ENCODE measurements around the gene COL17A1. TPM values are rescaled to one million over a fixed set of nuclear protein-coding genes. Genes with fewer than 3 reads are reported as not detected.

COL17A1 gene
- polyA plus RNA-seq, 2 donors, result 80.9 to 87.2 TPM

- 68 to 70% methylated on average over 4 of the region's 4 CpGs for WGBS, 2 donors
- no peak overlapping the region for H3K4me3 ChIP-seq (ENCODE audit: low read depth in 1 of 2, low read length in 2 of 2)
- H3K4me1 ChIP-seq (ENCODE audit: control insufficient read depth in 2 of 2, insufficient read depth in 2 of 2, low read length in 1 of 2), result no peaks in the 10 kb centered on the region
- no peaks in the 10 kb centered on the region for H3K9me3 ChIP-seq (ENCODE audit: control insufficient read depth in 2 of 2, insufficient read depth in 1 of 2, low read depth in 1 of 2, low read length in 1 of 2)
- H3K36me3 ChIP-seq (ENCODE audit: control insufficient read depth in 2 of 2, insufficient read depth in 2 of 2, low read length in 1 of 2), result peaks cover 0 to 5% of the 10 kb centered on the region in 2 donors
- no peaks in the 10 kb centered on the region for H3K27me3 ChIP-seq (ENCODE audit: control insufficient read depth in 1 of 2, insufficient read depth in 2 of 2, low read length in 2 of 2)
- H3K27ac ChIP-seq (ENCODE audit: low read depth in 2 of 2, low read length in 1 of 2), result no peak overlapping the region
Observed at GRCh38 chr10:104059364-104059763, 26.3 kb downstream of the COL17A1 start.

GRCh38 chr10:104057717-104058116 is 28.0 kb downstream of the COL17A1 start:
- Histone ChIP-seq H3K36me3 (ENCODE audit: control insufficient read depth in 2 of 2, insufficient read depth in 2 of 2, low read length in 1 of 2) (no peaks in the 10 kb centered on the region), H3K9me3 (ENCODE audit: control insufficient read depth in 2 of 2, insufficient read depth in 1 of 2, low read depth in 1 of 2, low read length in 1 of 2) (no peaks in the 10 kb centered on the region), H3K4me3 (ENCODE audit: low read depth in 1 of 2, low read length in 2 of 2) (no peak overlapping the region), H3K27ac (ENCODE audit: low read depth in 2 of 2, low read length in 1 of 2) (no peak overlapping the region), H3K27me3 (ENCODE audit: control insufficient read depth in 1 of 2, insufficient read depth in 2 of 2, low read length in 2 of 2) (no peaks in the 10 kb centered on the region), H3K4me1 (ENCODE audit: control insufficient read depth in 2 of 2, insufficient read depth in 2 of 2, low read length in 1 of 2) (no peaks in the 10 kb centered on the region)
- 86% methylated on average over 6 of the region's 6 CpGs for WGBS, 2 donors

- no peak overlapping the region for H3K27ac ChIP-seq (ENCODE audit: low read depth in 2 of 2, low read length in 1 of 2)
- no peaks in the 10 kb centered on the region for H3K36me3 ChIP-seq (ENCODE audit: control insufficient read depth in 2 of 2, insufficient read depth in 2 of 2, low read length in 1 of 2)
- no peaks in the 10 kb centered on the region for H3K9me3 ChIP-seq (ENCODE audit: control insufficient read depth in 2 of 2, insufficient read depth in 1 of 2, low read depth in 1 of 2, low read length in 1 of 2)
- WGBS, 2 donors, result 84 to 85% methylated on average over 14 of the region's 14 CpGs
- peaks cover 0 to 3% of the 10 kb centered on the region in 2 donors for H3K4me1 ChIP-seq (ENCODE audit: control insufficient read depth in 2 of 2, insufficient read depth in 2 of 2, low read length in 1 of 2)
- no peak overlapping the region for H3K4me3 ChIP-seq (ENCODE audit: low read depth in 1 of 2, low read length in 2 of 2)
- no peaks in the 10 kb centered on the region for H3K27me3 ChIP-seq (ENCODE audit: control insufficient read depth in 1 of 2, insufficient read depth in 2 of 2, low read length in 2 of 2)
Observed at GRCh38 chr10:104056619-104057273, 28.9 kb downstream of the COL17A1 start.

DNA sequence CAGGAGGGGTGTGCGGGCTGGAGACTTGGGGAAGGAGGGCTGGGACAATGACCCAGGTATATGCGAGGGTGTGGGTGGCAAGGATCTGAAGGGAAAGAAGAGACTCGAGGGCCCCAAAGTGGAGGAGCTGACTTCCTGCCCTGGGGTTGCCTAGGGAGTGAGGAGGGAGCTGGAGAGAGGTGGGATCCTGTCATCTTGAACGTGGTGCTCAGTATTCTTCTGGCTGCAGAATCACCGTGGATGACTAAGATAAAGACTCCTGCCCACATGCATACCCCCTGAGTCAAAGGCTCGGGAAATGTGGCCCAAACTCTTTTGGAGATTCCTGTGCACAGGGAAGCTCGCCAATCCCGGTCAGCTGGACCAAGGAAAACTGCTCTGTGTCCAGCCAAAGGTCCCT is 31.2 kb downstream of the COL17A1 start:
- WGBS, 2 donors, result 61 to 67% methylated on average over 8 of the region's 8 CpGs
- Histone ChIP-seq H3K36me3 (ENCODE audit: control insufficient read depth in 2 of 2, insufficient read depth in 2 of 2, low read length in 1 of 2) (no peaks in the 10 kb centered on the region), H3K4me1 (ENCODE audit: control insufficient read depth in 2 of 2, insufficient read depth in 2 of 2, low read length in 1 of 2) (peaks cover under 1 to 3% of the 10 kb centered on the region in 2 donors), H3K9me3 (ENCODE audit: control insufficient read depth in 2 of 2, insufficient read depth in 1 of 2, low read depth in 1 of 2, low read length in 1 of 2) (no peaks in the 10 kb centered on the region), H3K27me3 (ENCODE audit: control insufficient read depth in 1 of 2, insufficient read depth in 2 of 2, low read length in 2 of 2) (no peaks in the 10 kb centered on the region), H3K4me3 (ENCODE audit: low read depth in 1 of 2, low read length in 2 of 2) (no peak overlapping the region), H3K27ac (ENCODE audit: low read depth in 2 of 2, low read length in 1 of 2) (no peak overlapping the region)

DNA sequence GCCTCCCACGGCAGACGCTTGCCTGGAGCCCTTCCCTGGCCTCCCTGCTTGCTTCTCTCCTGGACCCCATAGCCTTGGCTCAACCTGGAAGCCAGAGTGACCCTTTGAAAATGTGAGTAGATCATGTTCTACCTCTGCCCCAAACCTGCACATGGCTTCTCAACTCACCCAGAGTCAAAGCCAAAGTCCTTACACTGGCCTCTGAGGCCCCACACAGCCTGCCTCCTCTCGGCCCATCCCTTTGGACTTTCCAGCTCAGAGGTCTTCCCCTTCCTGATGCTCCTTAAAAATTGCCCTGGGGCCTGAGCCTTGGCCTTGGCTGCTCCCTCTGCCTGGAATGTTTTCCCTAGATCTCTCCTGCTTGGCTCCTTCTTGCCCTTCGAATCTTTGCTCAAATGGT is 32.5 kb downstream of the COL17A1 start:
- H3K27ac ChIP-seq (ENCODE audit: low read depth in 2 of 2, low read length in 1 of 2), result no peak overlapping the region
- no peak overlapping the region for H3K4me3 ChIP-seq (ENCODE audit: low read depth in 1 of 2, low read length in 2 of 2)
- no peaks in the 10 kb centered on the region for H3K27me3 ChIP-seq (ENCODE audit: control insufficient read depth in 1 of 2, insufficient read depth in 2 of 2, low read length in 2 of 2)
- 67 to 72% methylated on average over 4 of the region's 4 CpGs for WGBS, 2 donors
- H3K4me1 ChIP-seq (ENCODE audit: control insufficient read depth in 2 of 2, insufficient read depth in 2 of 2, low read length in 1 of 2), result peaks cover 6 to 8% of the 10 kb centered on the region in 2 donors
- H3K36me3 ChIP-seq (ENCODE audit: control insufficient read depth in 2 of 2, insufficient read depth in 2 of 2, low read length in 1 of 2), result no peaks in the 10 kb centered on the region
- H3K9me3 ChIP-seq (ENCODE audit: control insufficient read depth in 2 of 2, insufficient read depth in 1 of 2, low read depth in 1 of 2, low read length in 1 of 2), result no peaks in the 10 kb centered on the region

- WGBS, 2 donors, result 65 to 69% methylated on average over 2 of the region's 2 CpGs
- no peaks in the 10 kb centered on the region for H3K9me3 ChIP-seq (ENCODE audit: control insufficient read depth in 2 of 2, insufficient read depth in 1 of 2, low read depth in 1 of 2, low read length in 1 of 2)
- no peaks in the 10 kb centered on the region for H3K27me3 ChIP-seq (ENCODE audit: control insufficient read depth in 1 of 2, insufficient read depth in 2 of 2, low read length in 2 of 2)
- no peak overlapping the region for H3K4me3 ChIP-seq (ENCODE audit: low read depth in 1 of 2, low read length in 2 of 2)
- no peaks in the 10 kb centered on the region for H3K36me3 ChIP-seq (ENCODE audit: control insufficient read depth in 2 of 2, insufficient read depth in 2 of 2, low read length in 1 of 2)
- peaks cover 6 to 8% of the 10 kb centered on the region in 2 donors for H3K4me1 ChIP-seq (ENCODE audit: control insufficient read depth in 2 of 2, insufficient read depth in 2 of 2, low read length in 1 of 2)
- no peak overlapping the region for H3K27ac ChIP-seq (ENCODE audit: low read depth in 2 of 2, low read length in 1 of 2)
Observed at GRCh38 chr10:104052431-104052830, 33.2 kb downstream of the COL17A1 start.

GRCh38 chr10:104049504-104050250 is 36.0 kb downstream of the COL17A1 start:
- 33 to 35% methylated on average over 8 of the region's 8 CpGs for WGBS, 2 donors
- Histone ChIP-seq H3K27ac (ENCODE audit: low read depth in 2 of 2, low read length in 1 of 2) (no peak overlapping the region), H3K36me3 (ENCODE audit: control insufficient read depth in 2 of 2, insufficient read depth in 2 of 2, low read length in 1 of 2) (no peaks in the 10 kb centered on the region), H3K4me3 (ENCODE audit: low read depth in 1 of 2, low read length in 2 of 2) (no peak overlapping the region), H3K4me1 (ENCODE audit: control insufficient read depth in 2 of 2, insufficient read depth in 2 of 2, low read length in 1 of 2) (peaks cover 6 to 8% of the 10 kb centered on the region in 2 donors), H3K27me3 (ENCODE audit: control insufficient read depth in 1 of 2, insufficient read depth in 2 of 2, low read length in 2 of 2) (no peaks in the 10 kb centered on the region), H3K9me3 (ENCODE audit: control insufficient read depth in 2 of 2, insufficient read depth in 1 of 2, low read depth in 1 of 2, low read length in 1 of 2) (no peaks in the 10 kb centered on the region)

DNA sequence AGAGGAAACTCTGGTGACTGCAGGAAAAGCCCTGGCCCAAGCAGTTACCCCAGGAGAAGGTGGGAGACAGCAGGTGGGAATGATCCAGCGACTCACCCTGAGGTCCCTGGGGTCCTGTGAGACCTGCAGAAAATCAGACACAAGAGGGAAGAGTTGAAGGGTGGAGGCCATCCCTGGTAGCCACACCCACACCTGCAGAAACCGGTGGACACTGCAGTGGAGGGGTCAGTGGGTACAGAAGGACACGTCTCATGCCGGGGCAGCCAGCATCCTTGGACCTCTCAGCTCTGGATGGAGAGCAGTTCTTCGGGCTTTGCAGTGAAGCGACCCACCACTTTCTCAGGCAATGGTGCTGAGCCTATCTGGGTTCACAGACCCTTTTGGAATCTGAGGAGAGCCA is 39.0 kb downstream of the COL17A1 start:
- 90 to 91% methylated on average over 6 of the region's 6 CpGs for WGBS, 2 donors
- H3K27ac ChIP-seq (ENCODE audit: low read depth in 2 of 2, low read length in 1 of 2), result no peak overlapping the region
- no peaks in the 10 kb centered on the region for H3K27me3 ChIP-seq (ENCODE audit: control insufficient read depth in 1 of 2, insufficient read depth in 2 of 2, low read length in 2 of 2)
- no peaks in the 10 kb centered on the region for H3K36me3 ChIP-seq (ENCODE audit: control insufficient read depth in 2 of 2, insufficient read depth in 2 of 2, low read length in 1 of 2)
- H3K4me1 ChIP-seq (ENCODE audit: control insufficient read depth in 2 of 2, insufficient read depth in 2 of 2, low read length in 1 of 2), result peaks cover 5 to 6% of the 10 kb centered on the region in 2 donors
- no peak overlapping the region for H3K4me3 ChIP-seq (ENCODE audit: low read depth in 1 of 2, low read length in 2 of 2)
- H3K9me3 ChIP-seq (ENCODE audit: control insufficient read depth in 2 of 2, insufficient read depth in 1 of 2, low read depth in 1 of 2, low read length in 1 of 2), result no peaks in the 10 kb centered on the region

- no peaks in the 10 kb centered on the region for H3K9me3 ChIP-seq (ENCODE audit: control insufficient read depth in 2 of 2, insufficient read depth in 1 of 2, low read depth in 1 of 2, low read length in 1 of 2)
- H3K4me1 ChIP-seq (ENCODE audit: control insufficient read depth in 2 of 2, insufficient read depth in 2 of 2, low read length in 1 of 2), result peaks cover 5 to 6% of the 10 kb centered on the region in 2 donors
- no peak overlapping the region for H3K4me3 ChIP-seq (ENCODE audit: low read depth in 1 of 2, low read length in 2 of 2)
- H3K36me3 ChIP-seq (ENCODE audit: control insufficient read depth in 2 of 2, insufficient read depth in 2 of 2, low read length in 1 of 2), result peaks cover 0 to 5% of the 10 kb centered on the region in 2 donors
- no peak overlapping the region for H3K27ac ChIP-seq (ENCODE audit: low read depth in 2 of 2, low read length in 1 of 2)
- WGBS, 2 donors, result 80 to 82% methylated on average over 9 of the region's 9 CpGs
- H3K27me3 ChIP-seq (ENCODE audit: control insufficient read depth in 1 of 2, insufficient read depth in 2 of 2, low read length in 2 of 2), result no peaks in the 10 kb centered on the region
Observed at GRCh38 chr10:104045151-104046089, 40.3 kb downstream of the COL17A1 start.

All from esophagus (tissue), 2 donors.